T-cell (primary cell): ENCODE measurements around the gene UNC79. TPM values are rescaled to one million over a fixed set of nuclear protein-coding genes. Genes with fewer than 3 reads are reported as not detected.

Experiments used
- ATAC-seq, 4 experiments: fragments of 200-7000 bp in 3 of 4; fragments of 150-1000 bp in 1 of 4; cut with Tn5 transposase; replicated peaks in 1 of 4; 1 replicate in 3 of 4; 2 replicates in 1 of 4; pipeline ENCODE4 v1.10.0; 2021; ENCODE audit warnings: moderate library complexity in 3 of 4, mild to moderate bottlenecking in 2 of 4, moderate number of reproducible peaks in 1 of 4
- CTCF ChIA-PET, 2 donors: fragments of 300-600 bp; sonication (Branson Sonifier 250); formaldehyde crosslinking; loops; one replicate each; lab custom pipeline; 2022; ENCODE audit warnings: antibody characterized with exemption in 2 of 2; lab: Charles Lee
- POLR2A ChIA-PET, 2 donors: fragments of 300-600 bp; sonication (Branson Sonifier 250); formaldehyde crosslinking; loops; one replicate each; lab custom pipeline; 2022; ENCODE audit warnings: antibody characterized with exemption in 2 of 2; lab: Charles Lee
- DNase-seq, 35 experiments: peaks; one replicate each; pipeline versions ENCODE4 v3.0.0 to v3.0.0-alpha.2; 2013 to 2023
- H3K27ac ChIP-seq: one replicate; pipeline ENCODE4 v1.5.1; 2013; ENCODE audit warnings: low read length
- H3K27me3 ChIP-seq, 2 experiments: replicated peaks in 1 of 2; 1 replicate in 1 of 2; 2 replicates in 1 of 2; pipeline versions ENCODE4 v1.6.1 to v1.7.0; 2013; ENCODE audit warnings: low read length in 1 of 2, mixed read lengths in 1 of 2; ENCODE audit not compliant: control insufficient read depth in 2 of 2, insufficient read depth in 2 of 2; ENCODE audit errors: extremely low read depth in 1 of 2
- H3K36me3 ChIP-seq, 2 donors: 1 replicate in 1 of 2; 2 replicates in 1 of 2; pipeline versions ENCODE4 v1.6.1 to v1.7.0; 2013; ENCODE audit warnings: low read length in 1 of 2; ENCODE audit not compliant: control insufficient read depth in 2 of 2, insufficient read depth in 1 of 2; ENCODE audit errors: extremely low read depth in 1 of 2
- H3K4me1 ChIP-seq, 2 experiments: 1 replicate in 1 of 2; 2 replicates in 1 of 2; pipeline versions ENCODE4 v1.6.1 to v1.7.0; 2013; ENCODE audit warnings: low read length in 2 of 2, mixed read lengths in 1 of 2; ENCODE audit not compliant: insufficient read depth in 2 of 2, control insufficient read depth in 1 of 2; ENCODE audit errors: extremely low read depth in 1 of 2
- H3K4me3 ChIP-seq, 2 donors: 1 replicate in 1 of 2; 2 replicates in 1 of 2; pipeline versions ENCODE4 v1.5.1 to v1.7.0; 2013; ENCODE audit warnings: mild to moderate bottlenecking in 2 of 2, low read length in 1 of 2, moderate library complexity in 1 of 2; ENCODE audit not compliant: control insufficient read depth in 1 of 2; ENCODE audit errors: extremely low read depth in 1 of 2
- H3K9me3 ChIP-seq: 2 replicates; pipeline ENCODE4 v1.7.0; 2013
- H3K27ac Mint-ChIP-seq, 2 donors: one replicate each; pipeline ENCODE4 v1.8.0; 2020 to 2021; ENCODE audit warnings: mild to moderate bottlenecking in 2 of 2, mixed read lengths in 2 of 2
- H3K27me3 Mint-ChIP-seq, 2 donors: one replicate each; pipeline ENCODE4 v1.8.0; 2021 to 2022; ENCODE audit warnings: mixed read lengths in 2 of 2
- H3K36me3 Mint-ChIP-seq: one replicate; pipeline ENCODE4 v1.8.0; 2021; ENCODE audit warnings: mixed read lengths
- H3K4me1 Mint-ChIP-seq, 3 donors: one replicate each; pipeline ENCODE4 v1.8.0; 2020 to 2022; ENCODE audit warnings: mixed read lengths in 3 of 3, mild to moderate bottlenecking in 1 of 3
- H3K4me3 Mint-ChIP-seq, 3 donors: one replicate each; pipeline ENCODE4 v1.8.0; 2020 to 2022; ENCODE audit warnings: mild to moderate bottlenecking in 3 of 3, mixed read lengths in 3 of 3, moderate library complexity in 3 of 3
- H3K9me3 Mint-ChIP-seq, 3 donors: one replicate each; pipeline ENCODE4 v1.8.0; 2020 to 2022; ENCODE audit warnings: mixed read lengths in 3 of 3
- WGBS: methylation state at CpG from one replicate; pipeline ENCODE4 v1.1.5; 2013; ENCODE audit warnings: missing lambda C conversion rate; ENCODE audit not compliant: insufficient coverage; 5-methylcytosine and 5-hydroxymethylcytosine counted together
- total RNA-seq, 35 experiments: library from RNA in 6 of 35; stranded (reverse) in 6 of 35; fragments of 120-200 nt in 1 of 35; gene quantifications; one replicate each; pipeline versions ENCODE4 v1.2.1 to v1.2.4 and lab custom pipeline; 2013 to 2026

UNC79 gene
- total RNA-seq, 5 donors from 2014 or later (not counting 1 experiment from before 2014, with no cell fraction given), result 0.06 to 0.07 TPM; not detected in 3

DNA sequence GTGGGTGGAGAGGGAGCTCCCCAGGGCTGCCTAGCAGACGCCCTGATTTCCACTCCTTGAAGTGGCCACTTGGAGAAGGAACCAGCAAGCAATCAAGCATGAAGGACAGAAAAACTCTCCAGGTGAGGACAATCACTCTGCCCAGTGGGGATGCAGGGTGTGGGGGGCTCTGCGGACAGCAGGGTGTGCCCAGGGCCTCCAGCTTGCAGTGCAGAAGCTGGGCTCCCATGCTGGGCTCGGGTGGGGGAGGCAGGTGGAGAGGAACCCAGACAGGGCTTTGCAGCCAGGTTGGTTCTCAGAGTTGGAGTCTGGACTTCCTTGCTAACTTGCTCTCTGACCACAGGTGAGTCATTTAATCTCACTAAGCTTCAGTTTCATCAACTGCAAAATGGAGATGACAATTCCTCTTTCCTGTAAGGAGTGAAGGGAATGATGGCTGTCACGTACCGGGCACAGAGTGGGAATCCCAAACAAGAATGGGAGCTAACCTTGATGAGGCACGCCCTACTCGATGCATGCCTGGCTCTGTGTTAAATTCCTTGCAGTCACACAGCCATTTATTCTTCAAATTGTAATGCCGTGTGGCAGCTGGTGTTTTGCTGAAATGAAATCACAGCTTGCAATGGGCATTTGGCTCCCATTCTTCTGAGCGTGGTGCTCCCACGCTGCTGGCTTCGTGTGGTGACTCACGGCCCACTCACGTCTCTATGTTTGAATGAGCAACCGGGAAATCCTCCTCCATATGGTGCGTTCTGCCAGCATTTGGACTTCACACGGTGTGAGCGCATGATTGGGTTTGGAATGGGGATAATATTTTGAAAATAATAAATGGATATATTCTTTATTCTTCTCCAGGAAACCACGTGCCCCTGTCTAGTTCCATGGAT is 282.3 kb downstream of the UNC79 start:
- Mint-ChIP-seq H3K9me3 (no peaks in the 10 kb centered on the region), H3K27ac (no peak overlapping the region), H3K36me3 (no peaks in the 10 kb centered on the region), H3K4me1 (no peaks in the 10 kb centered on the region), H3K4me3 (no peak overlapping the region), H3K27me3 (peaks cover 12 to 16% of the 10 kb centered on the region in 2 donors)
- Histone ChIP-seq H3K27ac (no peak overlapping the region), H3K4me3 (no peak overlapping the region), H3K27me3 (peaks cover 0 to 32% of the 10 kb centered on the region in 2 experiments), H3K9me3 (no peaks in the 10 kb centered on the region), H3K4me1 (no peaks in the 10 kb centered on the region), H3K36me3 (no peaks in the 10 kb centered on the region)
- WGBS, result 79% methylated on average over 8 of the region's 18 CpGs
- DNase-seq (no peak), ATAC-seq (no peak)
- ChIA-PET POLR2A (no interaction called here), CTCF (no interaction called here)

DNA sequence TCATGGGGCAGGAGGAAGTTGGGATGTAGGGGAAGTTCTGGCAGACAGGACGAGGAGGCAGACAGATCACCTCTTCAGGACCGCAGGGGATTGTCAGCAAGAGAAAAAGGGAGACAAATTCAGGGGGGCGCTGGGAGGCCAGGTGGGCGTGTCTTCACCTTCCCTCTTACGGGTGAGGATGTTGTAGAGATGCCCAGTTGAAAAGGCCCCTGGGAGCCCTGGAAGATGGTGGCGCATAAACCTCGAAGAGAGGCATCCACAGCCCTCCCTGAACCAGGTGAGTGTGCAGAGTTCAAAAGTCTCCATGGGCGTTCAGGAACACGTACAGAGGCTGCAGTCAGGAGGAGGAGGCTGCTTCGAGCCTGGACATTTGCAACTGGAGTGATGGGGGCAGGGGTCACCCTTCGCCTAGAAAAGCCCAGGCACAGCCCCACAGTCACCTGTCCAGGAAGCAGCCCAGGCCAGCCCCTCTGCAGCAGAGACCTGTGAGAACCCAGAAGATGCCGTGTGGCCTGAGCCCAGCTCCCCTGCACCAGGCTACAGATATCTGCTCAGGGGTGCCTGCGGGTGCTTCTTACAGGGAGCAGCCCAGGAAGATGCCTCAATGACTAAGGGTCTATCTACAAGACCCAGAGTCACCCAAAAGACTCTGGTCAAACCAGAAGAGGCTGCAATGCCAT is 283.1 kb downstream of the UNC79 start:
- H3K4me1 ChIP-seq, result no peaks in the 10 kb centered on the region
- ATAC-seq (no peak), DNase-seq (no peak)
- POLR2A ChIA-PET, result no interaction called here
- Mint-ChIP-seq H3K36me3 (no peaks in the 10 kb centered on the region), H3K27ac (no peak overlapping the region), H3K27me3 (peaks cover 12 to 16% of the 10 kb centered on the region in 2 donors), H3K4me3 (no peak overlapping the region), H3K9me3 (no peaks in the 10 kb centered on the region), H3K4me1 (no peaks in the 10 kb centered on the region)
- H3K27ac ChIP-seq, result no peak overlapping the region
- no peaks in the 10 kb centered on the region for H3K36me3 ChIP-seq
- H3K4me3 ChIP-seq, result no peak overlapping the region
- H3K9me3 ChIP-seq, result no peaks in the 10 kb centered on the region
- WGBS, result 64% methylated on average over 9 of the region's 13 CpGs
- CTCF ChIA-PET, result no interaction called here
- H3K27me3 ChIP-seq, result peaks cover 0 to 26% of the 10 kb centered on the region in 2 experiments

DNA sequence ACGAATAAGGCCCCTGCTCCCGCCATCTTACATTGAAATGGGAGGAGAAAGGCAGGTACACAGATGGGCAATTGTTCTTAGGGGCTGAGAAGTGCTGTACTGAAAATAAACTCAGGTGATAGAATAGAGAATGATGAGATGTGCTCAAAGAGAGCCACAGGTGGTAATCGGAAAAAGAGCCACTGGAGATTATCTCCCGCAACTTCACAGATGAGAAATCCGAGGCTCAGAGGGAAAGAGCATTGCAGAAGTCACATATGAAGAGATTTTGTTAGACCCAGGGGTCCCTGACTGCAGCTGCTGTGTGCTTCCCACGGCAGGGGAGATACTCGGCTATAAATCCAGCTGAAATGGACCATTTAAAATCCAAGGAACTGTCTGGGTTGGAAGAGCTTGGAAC is 283.9 kb downstream of the UNC79 start:
- Mint-ChIP-seq H3K4me3 (no peak overlapping the region), H3K36me3 (no peaks in the 10 kb centered on the region), H3K27ac (no peak overlapping the region), H3K9me3 (no peaks in the 10 kb centered on the region), H3K27me3 (peaks cover 12 to 16% of the 10 kb centered on the region in 2 donors), H3K4me1 (no peaks in the 10 kb centered on the region)
- peaks cover 0 to 25% of the 10 kb centered on the region in 2 experiments for H3K27me3 ChIP-seq
- WGBS, result 69% methylated on average over 5 of the region's 7 CpGs
- no peaks in the 10 kb centered on the region for H3K4me1 ChIP-seq
- ATAC-seq (no peak), DNase-seq (no peak)
- CTCF ChIA-PET, result no interaction called here
- POLR2A ChIA-PET, result no interaction called here
- H3K36me3 ChIP-seq, result no peaks in the 10 kb centered on the region
- H3K4me3 ChIP-seq, result no peak overlapping the region
- no peaks in the 10 kb centered on the region for H3K9me3 ChIP-seq
- H3K27ac ChIP-seq, result no peak overlapping the region

DNA sequence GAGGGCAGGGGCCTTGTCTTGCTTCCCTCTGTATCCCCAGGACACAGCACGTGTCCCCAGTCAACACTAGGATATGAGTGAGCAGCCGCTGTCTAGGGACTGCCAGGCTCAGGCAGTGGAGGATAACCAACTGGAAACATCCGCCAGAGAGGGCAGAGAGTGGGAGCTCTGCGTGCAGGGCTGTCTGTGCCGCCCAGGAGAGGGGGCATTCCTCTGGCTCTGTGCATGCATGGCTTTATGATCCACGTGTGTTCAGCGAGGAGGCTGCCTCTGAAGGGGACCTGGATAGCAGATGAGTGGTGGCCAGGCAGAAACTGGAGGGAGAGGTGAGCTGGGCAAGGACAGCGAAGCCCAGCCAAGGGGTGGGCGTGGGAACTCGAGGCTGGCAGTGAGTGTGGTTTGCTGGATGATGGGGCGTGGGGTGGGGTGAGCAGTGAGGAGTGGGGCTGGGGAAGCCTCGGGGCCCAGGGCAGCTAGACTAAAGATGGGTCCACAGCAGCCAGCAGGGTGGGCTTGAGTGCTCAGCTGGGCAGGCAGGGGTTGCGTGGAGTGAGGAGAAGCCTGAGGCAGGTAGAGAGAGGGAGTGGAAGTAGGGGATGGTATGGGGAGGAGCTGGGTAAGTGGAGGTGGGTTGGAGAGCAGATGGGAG is 284.7 kb downstream of the UNC79 start:
- H3K27me3 ChIP-seq, result peaks cover 0 to 25% of the 10 kb centered on the region in 2 experiments
- Mint-ChIP-seq H3K4me1 (no peaks in the 10 kb centered on the region), H3K4me3 (no peak overlapping the region), H3K27me3 (peaks cover 12 to 13% of the 10 kb centered on the region in 2 donors), H3K36me3 (no peaks in the 10 kb centered on the region), H3K9me3 (no peaks in the 10 kb centered on the region), H3K27ac (no peak overlapping the region)
- no peak overlapping the region for H3K27ac ChIP-seq
- no peaks in the 10 kb centered on the region for H3K4me1 ChIP-seq
- ATAC-seq (no peak), DNase-seq (no peak)
- CTCF ChIA-PET, result no interaction called here
- 62% methylated on average over 13 of the region's 13 CpGs for WGBS
- H3K9me3 ChIP-seq, result no peaks in the 10 kb centered on the region
- no peak overlapping the region for H3K4me3 ChIP-seq
- POLR2A ChIA-PET, result no interaction called here
- H3K36me3 ChIP-seq, result no peaks in the 10 kb centered on the region

DNA sequence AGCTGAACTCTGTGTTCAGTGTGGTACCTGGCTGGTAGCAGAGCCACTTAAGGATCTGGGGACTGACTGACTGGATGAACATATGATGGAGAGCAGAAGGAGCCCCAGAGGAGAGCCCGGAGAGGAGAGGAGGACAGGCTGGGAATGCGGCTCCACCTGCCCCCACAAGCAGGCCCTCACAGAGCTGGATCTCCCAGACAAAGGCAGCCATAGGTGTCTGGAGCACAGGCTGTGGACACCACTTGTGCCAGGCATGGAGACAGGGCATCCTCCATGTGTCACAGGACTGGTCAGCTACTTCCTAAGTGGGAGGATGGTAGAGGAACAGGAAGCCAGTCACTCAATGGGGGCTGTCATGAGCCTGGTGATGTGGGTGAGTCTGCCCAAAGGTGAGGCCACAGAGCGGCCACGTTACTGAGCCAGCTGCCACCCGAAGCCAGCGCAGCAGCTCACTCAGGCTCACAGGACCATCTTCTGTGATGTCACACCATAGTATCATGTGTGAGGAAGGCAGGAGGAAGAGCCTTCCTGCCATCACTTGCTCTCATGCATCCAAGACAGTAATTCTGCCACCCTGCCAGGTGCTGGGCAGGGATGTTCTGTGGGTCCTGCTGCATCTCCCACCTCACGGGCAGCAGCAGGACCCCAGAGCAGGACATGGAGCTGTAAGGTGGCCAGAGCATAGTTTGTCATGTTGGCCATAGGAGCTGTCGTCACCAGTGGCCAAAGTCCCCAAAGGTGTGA is 285.4 kb downstream of the UNC79 start:
- no peak overlapping the region for H3K27ac Mint-ChIP-seq
- H3K27me3 ChIP-seq, result peaks cover 0 to 25% of the 10 kb centered on the region in 2 experiments
- no peak overlapping the region for H3K4me3 ChIP-seq
- ATAC-seq (no peak), DNase-seq (no peak)
- H3K9me3 Mint-ChIP-seq, result no peaks in the 10 kb centered on the region
- H3K27ac ChIP-seq, result no peak overlapping the region
- peaks cover 12 to 13% of the 10 kb centered on the region in 2 donors for H3K27me3 Mint-ChIP-seq
- no peaks in the 10 kb centered on the region for H3K9me3 ChIP-seq
- H3K4me1 ChIP-seq, result no peaks in the 10 kb centered on the region
- WGBS, result 85% methylated on average over 4 of the region's 8 CpGs
- H3K4me3 Mint-ChIP-seq, result no peak overlapping the region
- no peaks in the 10 kb centered on the region for H3K36me3 Mint-ChIP-seq
- CTCF ChIA-PET, result interaction anchor here in 1 of 2 donors (0.6 kb wide), 1 partner anchor 608 kb away, joined by 3 read pairs; no protein-coding TSS in a partner anchor
- H3K4me1 Mint-ChIP-seq, result no peaks in the 10 kb centered on the region
- POLR2A ChIA-PET, result no interaction called here
- H3K36me3 ChIP-seq, result no peaks in the 10 kb centered on the region
